ENCODE measurements around the gene ARL8B. TPM values are rescaled to one million over a fixed set of nuclear protein-coding genes. Genes with fewer than 3 reads are reported as not detected.

Gene ARL8B
- total RNA-seq, 1 experiment from 2014 or later = 29.0 TPM

- Mint-ChIP-seq H3K27me3 (ENCODE audit: low read depth) (no peaks in the 10 kb centered on the region; the same call in 1 of the 2 replicates), H3K4me3 (no peak overlapping the region), H3K9me3 (no peaks in the 10 kb centered on the region), H3K36me3 (ENCODE audit: insufficient read depth in 1 of 3, low read depth in 3 of 3) (no peaks in the 10 kb centered on the region), H3K27ac (no peak overlapping the region), H3K4me1 (peaks cover 10 to 11% of the 10 kb centered on the region in 2 experiments)
- no peak overlapping the region for H2BK5ac ChIP-seq (ENCODE audit: insufficient read length, low read length)
- TF ChIP-seq CTCF (conservative IDR thresholded peaks at IDR 0.05) = no peak
- no peaks in the 10 kb centered on the region for H3K79me1 ChIP-seq (ENCODE audit: insufficient read depth, low read depth, low read length, poor library complexity, severe bottlenecking)
- WGBS (ENCODE audit: extremely low coverage, insufficient read length, low lambda C conversion rate) = no CpG with 5 or more reads among the region's 3 CpGs
- H2AK5ac ChIP-seq (ENCODE audit: insufficient read length, low read length) = no peak overlapping the region
- H2AFZ ChIP-seq (ENCODE audit: low read length) = no peak overlapping the region
- no peak overlapping the region for H3K9ac ChIP-seq (ENCODE audit: extremely low read depth, insufficient read length, low read length)
- H3K27ac ChIP-seq (ENCODE audit: insufficient read length, low read depth, low read length) = no peak overlapping the region
- no peak overlapping the region for H2BK15ac ChIP-seq (ENCODE audit: low read depth, low read length)
- H3K27me3 ChIP-seq (ENCODE audit: insufficient read depth, low read length) = no peaks in the 10 kb centered on the region
- no peak overlapping the region for H2BK12ac ChIP-seq (ENCODE audit: insufficient read length, low read depth, low read length)
- no peaks in the 10 kb centered on the region for H3K4me1 ChIP-seq (ENCODE audit: insufficient read depth, low read length)
- no peaks in the 10 kb centered on the region for H3K9me3 ChIP-seq (ENCODE audit: control insufficient read depth, low read depth, low read length)
- no peaks in the 10 kb centered on the region for H3K23me2 ChIP-seq (ENCODE audit: insufficient read length, low read depth, low read length, poor library complexity, severe bottlenecking)
- no peak overlapping the region for H2BK20ac ChIP-seq (ENCODE audit: low read depth, low read length, poor library complexity, severe bottlenecking)
- no peak overlapping the region for H2BK120ac ChIP-seq (ENCODE audit: low read depth, low read length, poor library complexity, severe bottlenecking)
- DNase-seq = no peak
- H4K91ac ChIP-seq (ENCODE audit: insufficient read length, low read depth, low read length) = no peak overlapping the region
- H4K8ac ChIP-seq (replicated peaks; ENCODE audit: insufficient read length, low read depth, low read length) = no peak overlapping the region
- H3K4ac ChIP-seq (ENCODE audit: low read depth, low read length) = no peak overlapping the region
- H3K23ac ChIP-seq (ENCODE audit: insufficient read length, low read depth, low read length) = no peak overlapping the region
- H3K56ac ChIP-seq (ENCODE audit: insufficient read length, low read depth, low read length) = no peak overlapping the region
- no peak overlapping the region for H3K4me2 ChIP-seq (ENCODE audit: insufficient read depth, insufficient read length, low read length)
- no peak overlapping the region for H3K18ac ChIP-seq (ENCODE audit: insufficient read length, low read depth, low read length)
- H3K14ac ChIP-seq (ENCODE audit: insufficient read depth, low read length) = no peak overlapping the region
- H3T11ph ChIP-seq (ENCODE audit: low read length) = no peak overlapping the region
- H4K5ac ChIP-seq (ENCODE audit: insufficient read length, low read depth, low read length) = no peak overlapping the region
- no peaks in the 10 kb centered on the region for H4K20me1 ChIP-seq (ENCODE audit: control insufficient read depth, insufficient read depth, insufficient read length)
- no peaks in the 10 kb centered on the region for H3K79me2 ChIP-seq (ENCODE audit: insufficient read depth, low read length)
These were observed 42.3 kb upstream of the ARL8B start for GRCh38 chr3:5079761-5080160.
